VCaP (cell line): ENCODE results near the gene SLC15A5.

Experiments used
- H3K27ac ChIP-seq: fragments of 450-650 bp; 2 replicates; pipeline ENCODE4 v1.5.1; 2017
- TF ChIP-seq, protein P1 (sequence below): fragments of 450-650 bp; conservative IDR thresholded peaks from 2 replicates; pipeline ENCODE4 v1.5.1; 2017; ENCODE audit warnings: mild to moderate bottlenecking, moderate library complexity

The SLC15A5 gene

DNA sequence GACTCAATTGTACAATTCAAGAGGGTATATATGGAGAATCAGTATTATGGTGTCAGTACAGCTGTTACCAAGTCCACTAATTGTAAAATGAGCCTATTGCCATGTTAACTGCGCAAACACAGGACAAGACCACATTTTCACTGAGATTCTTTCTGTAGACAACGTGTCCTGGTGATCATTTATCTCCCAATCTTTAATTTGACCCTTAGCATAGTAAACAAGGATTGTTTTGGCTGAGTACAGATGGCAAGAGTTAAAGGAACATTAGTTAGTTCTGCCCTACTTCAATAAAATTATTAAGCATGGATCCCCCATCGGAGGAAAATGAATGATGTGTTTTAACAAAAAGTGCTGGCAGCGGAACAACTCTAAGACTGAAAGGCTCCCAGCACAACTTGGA lies 36.1 kb downstream of the SLC15A5 start:
- TF ChIP-seq, protein P1, sequence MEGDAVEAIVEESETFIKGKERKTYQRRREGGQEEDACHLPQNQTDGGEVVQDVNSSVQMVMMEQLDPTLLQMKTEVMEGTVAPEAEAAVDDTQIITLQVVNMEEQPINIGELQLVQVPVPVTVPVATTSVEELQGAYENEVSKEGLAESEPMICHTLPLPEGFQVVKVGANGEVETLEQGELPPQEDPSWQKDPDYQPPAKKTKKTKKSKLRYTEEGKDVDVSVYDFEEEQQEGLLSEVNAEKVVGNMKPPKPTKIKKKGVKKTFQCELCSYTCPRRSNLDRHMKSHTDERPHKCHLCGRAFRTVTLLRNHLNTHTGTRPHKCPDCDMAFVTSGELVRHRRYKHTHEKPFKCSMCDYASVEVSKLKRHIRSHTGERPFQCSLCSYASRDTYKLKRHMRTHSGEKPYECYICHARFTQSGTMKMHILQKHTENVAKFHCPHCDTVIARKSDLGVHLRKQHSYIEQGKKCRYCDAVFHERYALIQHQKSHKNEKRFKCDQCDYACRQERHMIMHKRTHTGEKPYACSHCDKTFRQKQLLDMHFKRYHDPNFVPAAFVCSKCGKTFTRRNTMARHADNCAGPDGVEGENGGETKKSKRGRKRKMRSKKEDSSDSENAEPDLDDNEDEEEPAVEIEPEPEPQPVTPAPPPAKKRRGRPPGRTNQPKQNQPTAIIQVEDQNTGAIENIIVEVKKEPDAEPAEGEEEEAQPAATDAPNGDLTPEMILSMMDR: no peak
- no peak overlapping the region for H3K27ac ChIP-seq

DNA sequence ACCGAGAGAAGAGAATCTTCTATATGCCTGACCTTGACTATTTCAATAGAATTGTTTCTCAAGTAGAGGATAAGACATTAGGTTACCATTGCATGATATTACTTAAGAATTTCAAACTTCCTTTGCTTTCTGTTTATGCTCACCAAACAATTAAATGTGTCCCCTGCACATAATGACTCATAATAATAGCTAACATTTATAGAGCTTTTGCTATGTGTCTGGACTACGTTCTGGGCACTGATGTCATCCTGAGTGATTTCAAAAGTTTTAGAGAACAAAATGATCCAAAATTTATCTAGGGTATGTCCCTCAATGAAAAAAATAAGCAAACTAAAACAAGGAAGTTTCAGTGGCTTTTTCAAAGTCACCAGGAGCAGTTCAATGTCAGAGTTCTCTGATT lies 38.8 kb downstream of the SLC15A5 start:
- H3K27ac ChIP-seq: no peak overlapping the region
- TF ChIP-seq, protein P1: no peak

DNA sequence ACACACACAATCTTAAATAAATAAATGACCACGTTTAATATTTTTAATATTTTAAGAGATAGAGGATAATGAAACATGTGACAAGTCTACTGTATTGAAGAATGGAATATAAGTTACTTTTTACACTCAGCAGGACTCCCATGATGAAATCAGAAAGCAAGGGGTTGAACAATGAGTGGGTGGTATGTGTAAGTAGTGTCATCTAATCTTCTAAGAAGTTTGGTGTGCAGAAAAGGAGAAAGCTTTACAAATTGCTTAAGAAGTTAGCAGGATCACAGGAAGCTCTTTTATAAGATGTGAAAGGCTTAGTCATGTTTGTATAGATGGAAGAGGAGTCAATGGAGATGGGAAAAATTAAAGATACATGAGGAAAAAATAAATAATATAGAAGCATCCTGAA lies 47.8 kb downstream of the SLC15A5 start:
- TF ChIP-seq, protein P1: no peak

DNA sequence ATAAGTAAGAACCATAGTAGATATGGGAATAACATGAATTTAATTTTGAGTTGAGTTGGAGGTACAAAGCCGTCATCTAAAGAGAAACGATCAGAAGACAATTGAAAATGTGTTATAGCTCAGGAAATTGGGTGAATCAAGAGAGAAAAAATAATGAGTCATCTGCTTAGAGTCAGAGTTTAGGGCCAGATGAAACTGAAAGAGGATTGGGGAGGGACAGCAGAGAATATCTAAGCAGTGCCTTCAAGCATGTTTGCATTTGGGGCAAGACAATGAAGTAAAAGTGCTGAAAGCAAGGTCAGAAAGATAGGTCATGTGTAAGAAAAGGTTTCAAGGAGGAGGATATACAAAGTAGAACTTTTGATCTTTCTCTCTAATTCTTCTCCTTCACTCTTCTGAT lies 49.4 kb downstream of the SLC15A5 start:
- H3K27ac ChIP-seq: no peak overlapping the region
- TF ChIP-seq, protein P1: no peak

More for the DNA sequence above, 47.8 kb downstream of the SLC15A5 start:
- no peak overlapping the region for H3K27ac ChIP-seq

DNA sequence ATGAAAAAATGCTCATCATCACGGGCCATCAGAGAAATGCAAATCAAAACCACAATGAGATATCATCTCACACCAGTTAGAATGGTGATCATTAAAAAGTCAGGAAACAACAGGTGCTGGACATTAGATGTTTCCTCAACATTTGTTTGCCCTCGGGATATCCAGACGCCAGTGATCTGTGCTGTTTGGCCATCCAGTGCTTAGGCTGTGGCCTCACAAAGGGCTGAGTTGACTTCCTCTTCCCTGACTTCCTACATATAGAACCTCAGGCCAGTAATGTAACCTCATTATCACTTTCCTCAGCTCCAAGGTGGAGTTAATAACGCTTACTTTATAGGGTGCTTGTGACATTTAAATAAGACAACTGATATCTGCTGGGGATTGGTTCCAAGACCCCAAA lies 51.8 kb downstream of the SLC15A5 start:
- TF ChIP-seq, protein P1: no peak
- no peak overlapping the region for H3K27ac ChIP-seq

DNA sequence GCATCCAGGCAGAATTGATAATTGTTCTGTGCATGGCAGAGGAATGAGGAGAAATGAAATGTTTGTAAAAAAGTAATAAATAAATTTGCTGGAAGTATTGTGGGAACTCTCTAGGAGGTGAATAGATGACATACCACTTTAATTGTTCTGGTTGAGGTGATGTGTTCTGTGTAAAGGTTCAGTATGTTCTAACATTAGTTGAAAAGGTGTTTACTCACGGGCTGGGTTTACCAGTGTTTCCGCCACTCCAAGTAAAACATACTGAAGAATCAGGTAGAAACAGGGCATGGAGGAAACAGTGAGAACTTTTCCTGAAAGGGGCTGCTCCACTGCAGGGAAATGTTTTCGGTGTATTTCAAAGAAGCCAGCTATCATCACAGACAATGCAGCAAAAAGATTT lies 53.3 kb downstream of the SLC15A5 start:
- H3K27ac ChIP-seq: peak overlapping the region; percentile 69
- TF ChIP-seq, protein P1: no peak

DNA sequence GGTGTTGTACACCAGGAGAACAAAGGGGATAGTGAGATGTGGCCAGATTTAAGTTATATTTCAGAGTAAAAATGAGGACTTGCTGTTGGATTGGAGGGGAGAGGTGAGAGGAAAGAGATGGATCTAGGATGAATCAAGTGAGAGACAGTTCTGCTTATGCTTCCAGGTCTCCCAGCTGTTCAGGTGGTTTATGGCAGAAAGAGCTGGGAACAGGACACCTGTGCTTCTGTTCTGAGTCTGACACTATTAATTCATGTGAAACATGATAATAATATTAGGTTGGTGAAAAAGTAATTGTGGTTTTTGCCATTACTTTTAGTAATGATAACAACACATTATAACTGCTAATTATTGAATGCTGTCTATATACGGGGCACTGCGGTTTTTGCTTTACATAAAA lies 55.7 kb downstream of the SLC15A5 start:
- no peak overlapping the region for H3K27ac ChIP-seq
- TF ChIP-seq, protein P1: no peak

DNA sequence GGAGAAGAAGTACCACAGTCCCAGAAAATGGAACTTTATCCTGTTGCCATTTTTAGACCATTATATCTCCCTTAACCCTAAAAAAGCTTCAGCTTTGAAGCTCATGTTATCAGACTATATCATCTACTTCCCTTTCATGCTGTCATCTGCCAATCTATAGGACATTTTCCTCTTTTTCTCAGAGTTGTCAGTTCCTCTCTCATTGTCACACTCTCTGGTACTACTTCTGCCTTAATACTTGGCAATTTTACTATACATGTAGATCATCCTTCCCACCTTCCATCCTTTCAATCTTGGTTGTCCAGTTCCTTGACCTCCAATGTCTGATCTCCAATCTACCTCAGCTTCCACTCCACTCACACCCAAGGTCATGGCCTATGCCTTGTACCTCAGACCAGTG lies 57.4 kb downstream of the SLC15A5 start:
- no peak overlapping the region for H3K27ac ChIP-seq
- TF ChIP-seq, protein P1: no peak
